GM23338 (cell line): ENCODE results near the gene CCDC157. TPM values are rescaled to one million over a fixed set of nuclear protein-coding genes. Genes with fewer than 3 reads are reported as not detected.

Experiments used
- ATAC-seq: fragments of 200-7000 bp; cut with Tn5 transposase; 3 replicates; pipeline ENCODE4 v1.9.1; 2020
- DNase-seq: peaks from one replicate; pipeline ENCODE4 v3.0.0-alpha.2; 2015; ENCODE audit warnings: low spot score
- H2AFZ ChIP-seq: fragments of 200-600 bp; sonication (generic); 2 replicates; pipeline ENCODE4 v1.8.0; 2016; ENCODE audit warnings: antibody characterized with exemption, mild to moderate bottlenecking, moderate library complexity
- H3F3A ChIP-seq: fragments of 200-600 bp; sonication (generic); replicated peaks from 2 replicates; pipeline ENCODE4 v1.8.0; 2017; ENCODE audit warnings: antibody characterized with exemption, mixed run types, low read depth
- H3K27ac ChIP-seq: fragments of 200-600 bp; sonication (generic); 2 replicates; pipeline ENCODE4 v1.6.1; 2016; ENCODE audit warnings: low read depth
- H3K27me3 ChIP-seq: fragments of 200-600 bp; sonication (generic); 2 replicates; pipeline ENCODE4 v1.8.0; 2016; ENCODE audit warnings: mild to moderate bottlenecking, mixed run types, moderate library complexity; ENCODE audit not compliant: insufficient read depth
- H3K36me3 ChIP-seq: fragments of 200-600 bp; sonication (generic); 2 replicates; pipeline ENCODE4 v1.8.0; 2016; ENCODE audit warnings: mild to moderate bottlenecking; ENCODE audit not compliant: insufficient read depth
- H3K4me1 ChIP-seq: fragments of 200-600 bp; sonication (generic); 2 replicates; pipeline ENCODE4 v1.8.0; 2016; ENCODE audit warnings: mild to moderate bottlenecking, moderate library complexity; ENCODE audit not compliant: insufficient read depth
- H3K4me2 ChIP-seq: fragments of 200-600 bp; sonication (generic); 2 replicates; pipeline ENCODE4 v1.7.1; 2017; ENCODE audit warnings: mixed run types
- H3K4me3 ChIP-seq: fragments of 200-600 bp; sonication (generic); 2 replicates; pipeline ENCODE4 v1.6.1; 2016; ENCODE audit warnings: mixed run types
- H3K79me2 ChIP-seq: fragments of 200-600 bp; sonication (generic); replicated peaks from 2 replicates; pipeline ENCODE4 v1.8.0; 2017; ENCODE audit warnings: mild to moderate bottlenecking; ENCODE audit not compliant: insufficient read depth
- H3K9me2 ChIP-seq: fragments of 200-600 bp; sonication (generic); 2 replicates; pipeline ENCODE4 v1.8.0; 2017; ENCODE audit not compliant: insufficient read depth
- H4K20me1 ChIP-seq: fragments of 200-600 bp; sonication (generic); replicated peaks from 2 replicates; pipeline ENCODE4 v1.8.0; 2017; ENCODE audit warnings: mild to moderate bottlenecking; ENCODE audit not compliant: insufficient read depth
- H3K27ac Mint-ChIP-seq: 2 replicates; pipeline ENCODE4 v1.8.0; 2020; ENCODE audit warnings: inconsistent platforms, mild to moderate bottlenecking, moderate library complexity, mixed read lengths
- H3K27me3 Mint-ChIP-seq: 3 replicates; pipeline ENCODE4 v1.8.0; 2022; ENCODE audit warnings: low read depth, mild to moderate bottlenecking, moderate library complexity, mixed read lengths, inconsistent platforms; ENCODE audit not compliant: insufficient read depth, poor library complexity
- H3K36me3 Mint-ChIP-seq: 3 replicates; pipeline ENCODE4 v1.8.0; 2021; ENCODE audit warnings: low read depth, mild to moderate bottlenecking, inconsistent platforms, moderate library complexity, mixed read lengths
- H3K4me1 Mint-ChIP-seq: 3 replicates; pipeline ENCODE4 v1.8.0; 2020; ENCODE audit warnings: mild to moderate bottlenecking, inconsistent platforms, mixed read lengths
- H3K4me3 Mint-ChIP-seq: 3 replicates; pipeline ENCODE4 v1.8.0; 2021; ENCODE audit warnings: moderate library complexity, mild to moderate bottlenecking, inconsistent platforms, mixed read lengths
- H3K9me3 Mint-ChIP-seq: 3 replicates; pipeline ENCODE4 v1.8.0; 2020; ENCODE audit warnings: moderate library complexity, mild to moderate bottlenecking, inconsistent platforms, mixed read lengths
- CREB1 ChIP-seq: fragments of 250-450 bp; sonication (Bioruptor Pico); IDR thresholded peaks from 2 replicates; pipeline ENCODE4 v1.5.0; 2020; ENCODE audit warnings: low read depth, mild to moderate bottlenecking, moderate library complexity
- ETS1 ChIP-seq: IDR thresholded peaks from 2 replicates; pipeline ENCODE4 v1.6.1; 2016; ENCODE audit warnings: antibody characterized with exemption
- EZH2phosphoT487 ChIP-seq: fragments of 200-600 bp; sonication (generic); IDR thresholded peaks from one replicate; pipeline ENCODE4 v1.8.1; 2018; ENCODE audit warnings: antibody characterized with exemption; ENCODE audit not compliant: unreplicated experiment
- JUNB ChIP-seq: IDR thresholded peaks from one replicate; pipeline ENCODE4 v1.6.1; 2016; ENCODE audit warnings: antibody characterized with exemption; ENCODE audit not compliant: unreplicated experiment
- NANOG ChIP-seq: IDR thresholded peaks from 2 replicates; pipeline ENCODE4 v1.6.1; 2016; ENCODE audit warnings: antibody characterized with exemption, borderline replicate concordance
- POLR2AphosphoS5 ChIP-seq: IDR thresholded peaks from 2 replicates; pipeline ENCODE4 v1.6.1; 2016; ENCODE audit warnings: antibody characterized with exemption, low read depth
- STAT1 ChIP-seq: IDR thresholded peaks from one replicate; pipeline ENCODE4 v1.6.1; 2016; ENCODE audit warnings: antibody characterized with exemption; ENCODE audit not compliant: unreplicated experiment
- ZNF114 ChIP-seq: fragments of 250-450 bp; sonication (Bioruptor Pico); IDR thresholded peaks from 2 replicates; pipeline ENCODE4 v1.5.0; 2020; ENCODE audit warnings: mild to moderate bottlenecking, moderate library complexity
- ZNF331 ChIP-seq: fragments of 250-450 bp; sonication (Bioruptor Pico); IDR thresholded peaks from 2 replicates; pipeline ENCODE4 v1.5.0; 2020; ENCODE audit warnings: low read depth, mild to moderate bottlenecking, moderate library complexity
- polyA plus RNA-seq: library from polyadenylated mRNA; unstranded; fragments of >200 nt; fragmentation: Nextera tagmentation; extraction: Ambion mirVana; gene quantifications from 2 replicates; pipeline ENCODE4 v1.2.1, GENCODE V29; 2016
- total RNA-seq: library from RNA; depleted of rRNA; stranded (reverse); fragments of >200 nt; shearing (Covaris generic); gene quantifications from 2 replicates; pipeline ENCODE4 v1.2.3, GENCODE V29; 2014
- TF ChIP-seq, protein P1 (sequence below), 2 experiments: fragments of 200-600 bp in 1 of 2; sonication (generic) in 1 of 2; conservative IDR thresholded peaks; 2 replicates each; pipeline versions ENCODE4 v1.5.1 to v1.6.1; 2016 to 2017; ENCODE audit warnings: antibody characterized with exemption in 2 of 2, low read depth in 2 of 2, mild to moderate bottlenecking in 2 of 2, moderate library complexity in 1 of 2
- TF ChIP-seq, protein P2 (sequence below): fragments of 250-450 bp; sonication (Bioruptor Pico); IDR thresholded peaks from 2 replicates; pipeline ENCODE4 v1.5.0; 2020; ENCODE audit warnings: mild to moderate bottlenecking, moderate library complexity
- TF ChIP-seq, protein P3 (sequence below): IDR thresholded peaks from one replicate; pipeline ENCODE4 v1.6.1; 2018; ENCODE audit warnings: antibody characterized with exemption; ENCODE audit not compliant: unreplicated experiment

CCDC157 gene
- total and polyA plus RNA-seq, 2 experiments from 2014 or later, result 3.8 to 7.9 TPM

GRCh38 chr22:30382340-30382739 is 25.5 kb downstream of the CCDC157 start:
- no peak overlapping the region for H2AFZ ChIP-seq
- H3K27me3 Mint-ChIP-seq, result peaks cover 7% of the 10 kb centered on the region
- H3K27ac Mint-ChIP-seq, result no peak overlapping the region
- no peaks in the 10 kb centered on the region for H3F3A ChIP-seq
- H3K79me2 ChIP-seq, result no peaks in the 10 kb centered on the region
- no peaks in the 10 kb centered on the region for H3K36me3 ChIP-seq
- H3K4me1 ChIP-seq, result peaks cover 5% of the 10 kb centered on the region
- H3K4me2 ChIP-seq, result no peak overlapping the region
- ATAC-seq (no peak), DNase-seq (no peak)
- no peaks in the 10 kb centered on the region for H3K9me2 ChIP-seq
- H3K4me1 Mint-ChIP-seq, result peaks cover 5% of the 10 kb centered on the region
- H3K9me3 Mint-ChIP-seq, result no peaks in the 10 kb centered on the region
- TF ChIP-seq, protein P1, sequence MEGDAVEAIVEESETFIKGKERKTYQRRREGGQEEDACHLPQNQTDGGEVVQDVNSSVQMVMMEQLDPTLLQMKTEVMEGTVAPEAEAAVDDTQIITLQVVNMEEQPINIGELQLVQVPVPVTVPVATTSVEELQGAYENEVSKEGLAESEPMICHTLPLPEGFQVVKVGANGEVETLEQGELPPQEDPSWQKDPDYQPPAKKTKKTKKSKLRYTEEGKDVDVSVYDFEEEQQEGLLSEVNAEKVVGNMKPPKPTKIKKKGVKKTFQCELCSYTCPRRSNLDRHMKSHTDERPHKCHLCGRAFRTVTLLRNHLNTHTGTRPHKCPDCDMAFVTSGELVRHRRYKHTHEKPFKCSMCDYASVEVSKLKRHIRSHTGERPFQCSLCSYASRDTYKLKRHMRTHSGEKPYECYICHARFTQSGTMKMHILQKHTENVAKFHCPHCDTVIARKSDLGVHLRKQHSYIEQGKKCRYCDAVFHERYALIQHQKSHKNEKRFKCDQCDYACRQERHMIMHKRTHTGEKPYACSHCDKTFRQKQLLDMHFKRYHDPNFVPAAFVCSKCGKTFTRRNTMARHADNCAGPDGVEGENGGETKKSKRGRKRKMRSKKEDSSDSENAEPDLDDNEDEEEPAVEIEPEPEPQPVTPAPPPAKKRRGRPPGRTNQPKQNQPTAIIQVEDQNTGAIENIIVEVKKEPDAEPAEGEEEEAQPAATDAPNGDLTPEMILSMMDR (conservative IDR thresholded peaks at IDR 0.05; ENCODE audit: low read depth in 2 of 2), result no peak
- TF ChIP-seq ZNF331 (CRISPR knock-in tag) (no peak), JUNB (no peak), CREB1 (CRISPR knock-in tag) (no peak), EZH2phosphoT487 (no peak), POLR2AphosphoS5 (no peak), NANOG (no peak), ZNF114 (CRISPR knock-in tag) (no peak), STAT1 (no peak), ETS1 (no peak)
- TF ChIP-seq, protein P2, sequence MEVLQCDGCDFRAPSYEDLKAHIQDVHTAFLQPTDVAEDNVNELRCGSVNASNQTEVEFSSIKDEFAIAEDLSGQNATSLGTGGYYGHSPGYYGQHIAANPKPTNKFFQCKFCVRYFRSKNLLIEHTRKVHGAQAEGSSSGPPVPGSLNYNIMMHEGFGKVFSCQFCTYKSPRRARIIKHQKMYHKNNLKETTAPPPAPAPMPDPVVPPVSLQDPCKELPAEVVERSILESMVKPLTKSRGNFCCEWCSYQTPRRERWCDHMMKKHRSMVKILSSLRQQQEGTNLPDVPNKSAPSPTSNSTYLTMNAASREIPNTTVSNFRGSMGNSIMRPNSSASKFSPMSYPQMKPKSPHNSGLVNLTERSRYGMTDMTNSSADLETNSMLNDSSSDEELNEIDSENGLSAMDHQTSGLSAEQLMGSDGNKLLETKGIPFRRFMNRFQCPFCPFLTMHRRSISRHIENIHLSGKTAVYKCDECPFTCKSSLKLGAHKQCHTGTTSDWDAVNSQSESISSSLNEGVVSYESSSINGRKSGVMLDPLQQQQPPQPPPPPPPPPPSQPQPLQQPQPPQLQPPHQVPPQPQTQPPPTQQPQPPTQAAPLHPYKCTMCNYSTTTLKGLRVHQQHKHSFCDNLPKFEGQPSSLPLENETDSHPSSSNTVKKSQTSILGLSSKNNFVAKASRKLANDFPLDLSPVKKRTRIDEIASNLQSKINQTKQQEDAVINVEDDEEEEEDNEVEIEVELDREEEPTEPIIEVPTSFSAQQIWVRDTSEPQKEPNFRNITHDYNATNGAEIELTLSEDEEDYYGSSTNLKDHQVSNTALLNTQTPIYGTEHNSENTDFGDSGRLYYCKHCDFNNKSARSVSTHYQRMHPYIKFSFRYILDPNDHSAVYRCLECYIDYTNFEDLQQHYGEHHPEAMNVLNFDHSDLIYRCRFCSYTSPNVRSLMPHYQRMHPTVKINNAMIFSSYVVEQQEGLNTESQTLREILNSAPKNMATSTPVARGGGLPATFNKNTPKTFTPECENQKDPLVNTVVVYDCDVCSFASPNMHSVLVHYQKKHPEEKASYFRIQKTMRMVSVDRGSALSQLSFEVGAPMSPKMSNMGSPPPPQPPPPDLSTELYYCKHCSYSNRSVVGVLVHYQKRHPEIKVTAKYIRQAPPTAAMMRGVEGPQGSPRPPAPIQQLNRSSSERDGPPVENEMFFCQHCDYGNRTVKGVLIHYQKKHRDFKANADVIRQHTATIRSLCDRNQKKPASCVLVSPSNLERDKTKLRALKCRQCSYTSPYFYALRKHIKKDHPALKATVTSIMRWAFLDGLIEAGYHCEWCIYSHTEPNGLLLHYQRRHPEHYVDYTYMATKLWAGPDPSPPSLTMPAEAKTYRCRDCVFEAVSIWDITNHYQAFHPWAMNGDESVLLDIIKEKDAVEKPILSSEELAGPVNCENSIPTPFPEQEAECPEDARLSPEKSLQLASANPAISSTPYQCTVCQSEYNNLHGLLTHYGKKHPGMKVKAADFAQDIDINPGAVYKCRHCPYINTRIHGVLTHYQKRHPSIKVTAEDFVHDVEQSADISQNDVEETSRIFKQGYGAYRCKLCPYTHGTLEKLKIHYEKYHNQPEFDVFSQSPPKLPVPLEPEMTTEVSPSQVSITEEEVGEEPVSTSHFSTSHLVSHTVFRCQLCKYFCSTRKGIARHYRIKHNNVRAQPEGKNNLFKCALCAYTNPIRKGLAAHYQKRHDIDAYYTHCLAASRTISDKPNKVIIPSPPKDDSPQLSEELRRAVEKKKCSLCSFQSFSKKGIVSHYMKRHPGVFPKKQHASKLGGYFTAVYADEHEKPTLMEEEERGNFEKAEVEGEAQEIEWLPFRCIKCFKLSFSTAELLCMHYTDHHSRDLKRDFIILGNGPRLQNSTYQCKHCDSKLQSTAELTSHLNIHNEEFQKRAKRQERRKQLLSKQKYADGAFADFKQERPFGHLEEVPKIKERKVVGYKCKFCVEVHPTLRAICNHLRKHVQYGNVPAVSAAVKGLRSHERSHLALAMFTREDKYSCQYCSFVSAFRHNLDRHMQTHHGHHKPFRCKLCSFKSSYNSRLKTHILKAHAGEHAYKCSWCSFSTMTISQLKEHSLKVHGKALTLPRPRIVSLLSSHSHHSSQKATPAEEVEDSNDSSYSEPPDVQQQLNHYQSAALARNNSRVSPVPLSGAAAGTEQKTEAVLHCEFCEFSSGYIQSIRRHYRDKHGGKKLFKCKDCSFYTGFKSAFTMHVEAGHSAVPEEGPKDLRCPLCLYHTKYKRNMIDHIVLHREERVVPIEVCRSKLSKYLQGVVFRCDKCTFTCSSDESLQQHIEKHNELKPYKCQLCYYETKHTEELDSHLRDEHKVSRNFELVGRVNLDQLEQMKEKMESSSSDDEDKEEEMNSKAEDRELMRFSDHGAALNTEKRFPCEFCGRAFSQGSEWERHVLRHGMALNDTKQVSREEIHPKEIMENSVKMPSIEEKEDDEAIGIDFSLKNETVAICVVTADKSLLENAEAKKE (CRISPR knock-in tag), result no peak
- TF ChIP-seq, protein P3, sequence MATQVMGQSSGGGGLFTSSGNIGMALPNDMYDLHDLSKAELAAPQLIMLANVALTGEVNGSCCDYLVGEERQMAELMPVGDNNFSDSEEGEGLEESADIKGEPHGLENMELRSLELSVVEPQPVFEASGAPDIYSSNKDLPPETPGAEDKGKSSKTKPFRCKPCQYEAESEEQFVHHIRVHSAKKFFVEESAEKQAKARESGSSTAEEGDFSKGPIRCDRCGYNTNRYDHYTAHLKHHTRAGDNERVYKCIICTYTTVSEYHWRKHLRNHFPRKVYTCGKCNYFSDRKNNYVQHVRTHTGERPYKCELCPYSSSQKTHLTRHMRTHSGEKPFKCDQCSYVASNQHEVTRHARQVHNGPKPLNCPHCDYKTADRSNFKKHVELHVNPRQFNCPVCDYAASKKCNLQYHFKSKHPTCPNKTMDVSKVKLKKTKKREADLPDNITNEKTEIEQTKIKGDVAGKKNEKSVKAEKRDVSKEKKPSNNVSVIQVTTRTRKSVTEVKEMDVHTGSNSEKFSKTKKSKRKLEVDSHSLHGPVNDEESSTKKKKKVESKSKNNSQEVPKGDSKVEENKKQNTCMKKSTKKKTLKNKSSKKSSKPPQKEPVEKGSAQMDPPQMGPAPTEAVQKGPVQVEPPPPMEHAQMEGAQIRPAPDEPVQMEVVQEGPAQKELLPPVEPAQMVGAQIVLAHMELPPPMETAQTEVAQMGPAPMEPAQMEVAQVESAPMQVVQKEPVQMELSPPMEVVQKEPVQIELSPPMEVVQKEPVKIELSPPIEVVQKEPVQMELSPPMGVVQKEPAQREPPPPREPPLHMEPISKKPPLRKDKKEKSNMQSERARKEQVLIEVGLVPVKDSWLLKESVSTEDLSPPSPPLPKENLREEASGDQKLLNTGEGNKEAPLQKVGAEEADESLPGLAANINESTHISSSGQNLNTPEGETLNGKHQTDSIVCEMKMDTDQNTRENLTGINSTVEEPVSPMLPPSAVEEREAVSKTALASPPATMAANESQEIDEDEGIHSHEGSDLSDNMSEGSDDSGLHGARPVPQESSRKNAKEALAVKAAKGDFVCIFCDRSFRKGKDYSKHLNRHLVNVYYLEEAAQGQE, result no peak
- no peak overlapping the region for H3K4me3 Mint-ChIP-seq
- H3K27me3 ChIP-seq, result no peaks in the 10 kb centered on the region
- peaks cover 17% of the 10 kb centered on the region for H3K36me3 Mint-ChIP-seq
- no peaks in the 10 kb centered on the region for H4K20me1 ChIP-seq
- H3K4me3 ChIP-seq, result no peak overlapping the region
- H3K27ac ChIP-seq, result no peak overlapping the region
